Ovary (tissue), 9 donors: ENCODE measurements around the gene ITGA6. TPM values are rescaled to one million over a fixed set of nuclear protein-coding genes. Genes with fewer than 3 reads are reported as not detected.

Source experiments
- DNase-seq, 5 donors: peaks; one replicate each; pipeline ENCODE4 v3.0.0-alpha.2; 2019 to 2020
- H3K27ac ChIP-seq, 2 donors: fragments of 200-600 bp; one replicate each; pipeline versions ENCODE4 v1.5.1 to v1.8.0; 2019 to 2022
- H3K27me3 ChIP-seq: fragments of 200-600 bp; one replicate; pipeline ENCODE4 v1.8.0; 2022
- H3K36me3 ChIP-seq: fragments of 200-600 bp; sonication (generic); one replicate; pipeline ENCODE4 v1.5.1; 2019
- H3K4me1 ChIP-seq: one replicate; pipeline ENCODE4 v1.8.1; 2013; ENCODE audit warnings: mild to moderate bottlenecking, moderate library complexity; ENCODE audit not compliant: insufficient read depth
- H3K4me3 ChIP-seq: fragments of 200-600 bp; sonication (generic); one replicate; pipeline ENCODE4 v1.5.1; 2017
- H3K9me3 ChIP-seq, 2 donors: fragments of 200-600 bp in 1 of 2; sonication (generic) in 1 of 2; one replicate each; pipeline versions ENCODE4 v1.5.1 to v1.8.1; 2013 to 2019; ENCODE audit warnings: mild to moderate bottlenecking in 1 of 2, moderate library complexity in 1 of 2
- CTCF ChIP-seq, 3 donors: fragments of 450-650 bp in 2 of 3; fragments of 200-600 bp in 1 of 3; IDR thresholded peaks; one replicate each; pipeline versions ENCODE4 v1.5.1 to v1.8.0; 2016 to 2022; ENCODE audit warnings: antibody characterized with exemption in 3 of 3, mild to moderate bottlenecking in 1 of 3
- EP300 ChIP-seq: sonication (generic); formaldehyde crosslinking; IDR thresholded peaks from one replicate; pipeline ENCODE4 v1.6.1; 2017; ENCODE audit warnings: antibody characterized with exemption
- POLR2A ChIP-seq: fragments of 450-650 bp; IDR thresholded peaks from one replicate; pipeline ENCODE4 v1.6.1; 2017; ENCODE audit warnings: antibody characterized with exemption, mild to moderate bottlenecking, moderate library complexity
- WGBS, 3 donors: extraction: QIAGEN DNeasy Blood & Tissue Kit in 1 of 3; methylation state at CpG; one replicate each; pipeline versions ENCODE4 v1.1.5 to v1.1.7; 2013 to 2017; 5-methylcytosine and 5-hydroxymethylcytosine counted together
- intact Hi-C, 4 donors: fragments of 100-400 bp; cut with DNase I; formaldehyde crosslinking; loops; one replicate each; pipeline versions ENCODE4 v1.11.0 to v1.15.1; 2022 to 2023
- polyA plus RNA-seq, 2 donors: library from polyadenylated mRNA; stranded (reverse); fragments of 200-250 nt in 1 of 2; fragments of 350-450 nt in 1 of 2; fragmentation: Illumina TruSeq in 1 of 2; extraction: RNeasy Lipid Tissue Mini Kit (QIAGEN cat#74804) in 1 of 2; gene quantifications; one replicate each; pipeline ENCODE4 v1.2.3, GENCODE V29; 2013 to 2014
- total RNA-seq, 7 donors: library from RNA; depleted of rRNA in 2 of 7; stranded (reverse); fragments of >200 nt in 2 of 7; fragmentation: NEBNext Ultra II Directional in 3 of 7; extraction: Animal tissue kit (Norgen Biotek cat#: 25700) in 3 of 7; gene quantifications; one replicate each; pipeline versions ENCODE4 v1.1.0 to v1.2.4, GENCODE V29; 2016 to 2023
- donor health status: DM: no; HTN: no; CAD: no; lungs with moderate emphysema.
- donor health status: DM: no; HTN: no; CAD: no.
- donor health status: Bipolar disorder and iron deficiency.
- donor health status: DM: yes; HTN: yes; CAD: no.
- donor health status: DM: no; HTN: no; CAD: no.
- donor health status: DM: yes; HTN: yes; CAD: no.

Gene ITGA6
- total and polyA plus RNA-seq, 9 donors: 8.4 to 51.6 (median 19.0) TPM

GRCh38 chr2:172430027-172430426 lies 2.6 kb downstream of the ITGA6 start:
- H3K4me1 ChIP-seq: peaks cover 4% of the 10 kb centered on the region
- H3K4me3 ChIP-seq: peak overlapping the region; percentile 84
- TF ChIP-seq POLR2A: no peak
- no peak for TF ChIP-seq CTCF (IDR thresholded peaks at IDR 0.05)
- no peak for TF ChIP-seq EP300
- no peaks in the 10 kb centered on the region for H3K36me3 ChIP-seq
- intact Hi-C loops: no loop called here
- 70 to 76% (median 72%) methylated on average over 1 of the region's 1 CpG for WGBS, 3 donors
- H3K27ac ChIP-seq: no peak overlapping the region
- no peak for DNase-seq
- H3K27me3 ChIP-seq: no peaks in the 10 kb centered on the region
- no peaks in the 10 kb centered on the region for H3K9me3 ChIP-seq

- TF ChIP-seq EP300 (no peak), POLR2A (no peak), CTCF (IDR thresholded peaks at IDR 0.05) (no peak)
- no peaks in the 10 kb centered on the region for H3K9me3 ChIP-seq
- no peak overlapping the region for H3K4me3 ChIP-seq
- intact Hi-C loops: no loop called here
- 81 to 93% (median 92%) methylated on average over 3 of the region's 3 CpGs for WGBS, 3 donors
- no peaks in the 10 kb centered on the region for H3K27me3 ChIP-seq
- H3K36me3 ChIP-seq: no peaks in the 10 kb centered on the region
- DNase-seq: no peak
- H3K4me1 ChIP-seq: peaks cover 4% of the 10 kb centered on the region
- H3K27ac ChIP-seq: no peak overlapping the region
Observed at GRCh38 chr2:172430678-172431077, 3.3 kb downstream of the ITGA6 start.

- no peak for DNase-seq
- TF ChIP-seq EP300 (no peak), POLR2A (no peak), CTCF (IDR thresholded peaks at IDR 0.05) (no peak)
- H3K36me3 ChIP-seq: no peaks in the 10 kb centered on the region
- no peak overlapping the region for H3K27ac ChIP-seq
- H3K4me1 ChIP-seq: peaks cover 4% of the 10 kb centered on the region
- intact Hi-C loops: no loop called here
- no peaks in the 10 kb centered on the region for H3K27me3 ChIP-seq
- no peak overlapping the region for H3K4me3 ChIP-seq
- 53 to 73% (median 56%) methylated on average over 4 of the region's 4 CpGs for WGBS, 3 donors
- no peaks in the 10 kb centered on the region for H3K9me3 ChIP-seq
Observed at GRCh38 chr2:172431463-172431862, 4.1 kb downstream of the ITGA6 start.

- DNase-seq: no peak
- Histone ChIP-seq H3K27ac (no peak overlapping the region), H3K27me3 (no peaks in the 10 kb centered on the region), H3K4me3 (no peak overlapping the region), H3K9me3 (no peaks in the 10 kb centered on the region), H3K36me3 (no peaks in the 10 kb centered on the region), H3K4me1 (peaks cover 3% of the 10 kb centered on the region)
- TF ChIP-seq POLR2A (no peak), CTCF (IDR thresholded peaks at IDR 0.05) (no peak), EP300 (no peak)
- intact Hi-C loops: no loop called here
- 93 to 97% (median 94%) methylated on average over 2 of the region's 2 CpGs for WGBS, 3 donors
Observed at GRCh38 chr2:172431993-172432392, 4.6 kb downstream of the ITGA6 start.

- intact Hi-C loops: no loop called here
- WGBS, 3 donors: 88 to 94% (median 92%) methylated on average over 3 of the region's 3 CpGs
- H3K4me3 ChIP-seq: no peak overlapping the region
- no peaks in the 10 kb centered on the region for H3K9me3 ChIP-seq
- DNase-seq: no peak
- H3K27me3 ChIP-seq: no peaks in the 10 kb centered on the region
- no peak overlapping the region for H3K27ac ChIP-seq
- TF ChIP-seq POLR2A (no peak), EP300 (no peak), CTCF (IDR thresholded peaks at IDR 0.05) (no peak)
- H3K36me3 ChIP-seq: no peaks in the 10 kb centered on the region
- H3K4me1 ChIP-seq: no peaks in the 10 kb centered on the region
Observed at GRCh38 chr2:172433144-172433543, 5.8 kb downstream of the ITGA6 start.
